Calu3 (cell line): ENCODE results near the gene MAGI1. TPM values are rescaled to one million over a fixed set of nuclear protein-coding genes. Genes with fewer than 3 reads are reported as not detected.

Source experiments
- BruUV-seq: library from RNA; stranded (reverse); fragments of 400-500 nt; replicated peaks from 2 replicates; lab custom pipeline; 2021; lab: Mats Ljungman, UMichigan
- CTCF ChIA-PET: fragments of 300-600 bp; sonication (Branson Sonifier 250); formaldehyde crosslinking; loops from one replicate; lab custom pipeline; 2022; ENCODE audit warnings: antibody characterized with exemption; lab: Charles Lee
- DNase-seq: peaks from one replicate; pipeline ENCODE4 v3.0.0; 2022
- H3K27ac Mint-ChIP-seq: one replicate; pipeline ENCODE4 v1.8.0; 2022; ENCODE audit warnings: mixed read lengths; ENCODE audit not compliant: unreplicated experiment
- H3K27me3 Mint-ChIP-seq: one replicate; pipeline ENCODE4 v1.8.0; 2022; ENCODE audit warnings: mixed read lengths; ENCODE audit not compliant: unreplicated experiment
- H3K36me3 Mint-ChIP-seq: one replicate; pipeline ENCODE4 v1.8.0; 2022; ENCODE audit warnings: mild to moderate bottlenecking, moderate library complexity, mixed read lengths; ENCODE audit not compliant: insufficient read depth, unreplicated experiment
- H3K4me1 Mint-ChIP-seq: one replicate; pipeline ENCODE4 v1.8.0; 2022; ENCODE audit warnings: mild to moderate bottlenecking, low read depth, mixed read lengths; ENCODE audit not compliant: unreplicated experiment
- H3K4me3 Mint-ChIP-seq: one replicate; pipeline ENCODE4 v1.8.0; 2022; ENCODE audit warnings: mild to moderate bottlenecking, low read depth, moderate library complexity, mixed read lengths; ENCODE audit not compliant: unreplicated experiment
- H3K9me3 Mint-ChIP-seq: one replicate; pipeline ENCODE4 v1.8.0; 2022; ENCODE audit warnings: low read depth, mixed read lengths; ENCODE audit not compliant: unreplicated experiment
- CTCF ChIP-seq: fragments of 200-600 bp; IDR thresholded peaks from one replicate; pipeline ENCODE4 v1.8.0; 2022; ENCODE audit warnings: antibody characterized with exemption; ENCODE audit not compliant: unreplicated experiment
- intact Hi-C: fragments of 100-400 bp; cut with micrococcal nuclease; formaldehyde crosslinking; loops from one replicate; pipeline ENCODE4 v1.10.0; 2022; ENCODE audit not compliant: unreplicated experiment
- total RNA-seq: library from RNA; stranded (reverse); gene quantifications from 2 replicates; pipeline ENCODE4 v1.2.3, GENCODE V29; 2022

MAGI1 gene
- total RNA-seq, 1 experiment from 2014 or later: 76.4 TPM

- peaks cover under 1% of the 10 kb centered on the region for H3K4me1 Mint-ChIP-seq
- intact Hi-C loops: no loop called here
- H3K9me3 Mint-ChIP-seq: no peaks in the 10 kb centered on the region
- no peak for DNase-seq
- no TSS peak for BruUV-seq
- no peaks in the 10 kb centered on the region for H3K36me3 Mint-ChIP-seq
- H3K4me3 Mint-ChIP-seq: no peak overlapping the region
- TF ChIP-seq CTCF: no peak
- CTCF ChIA-PET: no interaction called here
- no peaks in the 10 kb centered on the region for H3K27me3 Mint-ChIP-seq
- H3K27ac Mint-ChIP-seq: no peak overlapping the region
Observed at GRCh38 chr3:65411367-65411766, 627.4 kb downstream of the MAGI1 start.

GRCh38 chr3:65409176-65409569 is 629.5 kb downstream of the MAGI1 start:
- BruUV-seq: no TSS peak
- no peak overlapping the region for H3K4me3 Mint-ChIP-seq
- H3K27me3 Mint-ChIP-seq: no peaks in the 10 kb centered on the region
- no peaks in the 10 kb centered on the region for H3K9me3 Mint-ChIP-seq
- CTCF ChIA-PET: no interaction called here
- no peaks in the 10 kb centered on the region for H3K4me1 Mint-ChIP-seq
- intact Hi-C loops: no loop called here
- DNase-seq: no peak
- H3K36me3 Mint-ChIP-seq: no peaks in the 10 kb centered on the region
- no peak overlapping the region for H3K27ac Mint-ChIP-seq
- no peak for TF ChIP-seq CTCF

GRCh38 chr3:65408531-65409175 is 630.1 kb downstream of the MAGI1 start:
- intact Hi-C loops: no loop called here
- CTCF ChIA-PET: no interaction called here
- no peaks in the 10 kb centered on the region for H3K36me3 Mint-ChIP-seq
- no peak for DNase-seq
- H3K9me3 Mint-ChIP-seq: no peaks in the 10 kb centered on the region
- H3K27me3 Mint-ChIP-seq: no peaks in the 10 kb centered on the region
- H3K4me1 Mint-ChIP-seq: no peaks in the 10 kb centered on the region
- no peak overlapping the region for H3K4me3 Mint-ChIP-seq
- no peak overlapping the region for H3K27ac Mint-ChIP-seq
- TF ChIP-seq CTCF: no peak
- no TSS peak for BruUV-seq

DNA sequence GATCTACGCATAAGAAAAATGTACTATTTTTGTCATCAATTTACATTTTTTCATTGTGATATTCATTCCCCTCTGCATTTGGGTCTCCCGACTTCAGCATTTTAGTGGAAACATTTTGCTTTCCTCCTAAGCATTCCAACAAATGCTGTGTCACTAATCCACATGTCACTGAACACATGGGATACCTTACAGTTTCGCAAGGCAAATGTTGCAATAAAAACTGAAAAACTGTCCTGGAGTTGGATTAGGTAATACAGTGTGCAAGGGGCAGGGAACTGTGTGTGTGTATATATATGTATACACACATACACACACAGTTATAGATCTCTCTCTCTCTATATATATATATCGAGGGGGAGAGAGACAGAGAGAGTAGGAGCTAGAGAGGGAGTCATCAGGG is 632.2 kb downstream of the MAGI1 start:
- DNase-seq: no peak
- Mint-ChIP-seq H3K4me3 (no peak overlapping the region), H3K27ac (no peak overlapping the region), H3K27me3 (no peaks in the 10 kb centered on the region), H3K9me3 (no peaks in the 10 kb centered on the region), H3K4me1 (no peaks in the 10 kb centered on the region), H3K36me3 (no peaks in the 10 kb centered on the region)
- no peak for TF ChIP-seq CTCF
- CTCF ChIA-PET: no interaction called here
- intact Hi-C loops: no loop called here
- no TSS peak for BruUV-seq
